ENCODE data around the gene MLYCD. TPM values are rescaled to one million over a fixed set of nuclear protein-coding genes. Genes with fewer than 3 reads are reported as not detected.

MLYCD gene
- total RNA-seq, 1 donor from 2014 or later, result 7.1 TPM

DNA sequence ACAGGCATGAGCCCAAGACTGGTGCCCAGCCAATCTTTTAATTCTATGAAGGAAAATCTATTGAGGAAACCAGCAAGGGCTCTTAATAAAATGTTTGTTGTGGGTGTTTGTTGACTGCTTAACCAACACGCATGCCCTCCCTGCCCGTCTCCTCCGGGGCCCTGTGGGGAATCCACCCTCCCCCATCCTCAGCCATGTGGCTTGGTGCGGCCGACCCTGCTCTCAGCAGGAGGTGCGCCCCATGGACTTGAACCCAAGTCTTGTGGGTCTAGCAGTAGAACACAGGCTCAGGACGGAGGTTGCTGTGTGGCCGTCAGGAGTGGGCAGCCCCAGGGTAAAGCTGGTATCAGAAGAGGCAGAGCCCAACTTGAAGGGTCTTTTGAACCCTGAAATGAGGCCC lies 45.1 kb upstream of the MLYCD start:
- Mint-ChIP-seq H3K36me3 (no peaks in the 10 kb centered on the region), H3K27ac (no peak overlapping the region), H3K4me3 (no peak overlapping the region), H3K27me3 (peaks cover 8% of the 10 kb centered on the region), H3K9me3 (no peaks in the 10 kb centered on the region), H3K4me1 (ENCODE audit: unreplicated experiment) (peaks cover 4% of the 10 kb centered on the region)
- TF ChIP-seq, protein P1, sequence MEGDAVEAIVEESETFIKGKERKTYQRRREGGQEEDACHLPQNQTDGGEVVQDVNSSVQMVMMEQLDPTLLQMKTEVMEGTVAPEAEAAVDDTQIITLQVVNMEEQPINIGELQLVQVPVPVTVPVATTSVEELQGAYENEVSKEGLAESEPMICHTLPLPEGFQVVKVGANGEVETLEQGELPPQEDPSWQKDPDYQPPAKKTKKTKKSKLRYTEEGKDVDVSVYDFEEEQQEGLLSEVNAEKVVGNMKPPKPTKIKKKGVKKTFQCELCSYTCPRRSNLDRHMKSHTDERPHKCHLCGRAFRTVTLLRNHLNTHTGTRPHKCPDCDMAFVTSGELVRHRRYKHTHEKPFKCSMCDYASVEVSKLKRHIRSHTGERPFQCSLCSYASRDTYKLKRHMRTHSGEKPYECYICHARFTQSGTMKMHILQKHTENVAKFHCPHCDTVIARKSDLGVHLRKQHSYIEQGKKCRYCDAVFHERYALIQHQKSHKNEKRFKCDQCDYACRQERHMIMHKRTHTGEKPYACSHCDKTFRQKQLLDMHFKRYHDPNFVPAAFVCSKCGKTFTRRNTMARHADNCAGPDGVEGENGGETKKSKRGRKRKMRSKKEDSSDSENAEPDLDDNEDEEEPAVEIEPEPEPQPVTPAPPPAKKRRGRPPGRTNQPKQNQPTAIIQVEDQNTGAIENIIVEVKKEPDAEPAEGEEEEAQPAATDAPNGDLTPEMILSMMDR (conservative IDR thresholded peaks at IDR 0.05), result no peak
- no peak for DNase-seq (ENCODE audit: extremely low spot score, unreplicated experiment)

DNA sequence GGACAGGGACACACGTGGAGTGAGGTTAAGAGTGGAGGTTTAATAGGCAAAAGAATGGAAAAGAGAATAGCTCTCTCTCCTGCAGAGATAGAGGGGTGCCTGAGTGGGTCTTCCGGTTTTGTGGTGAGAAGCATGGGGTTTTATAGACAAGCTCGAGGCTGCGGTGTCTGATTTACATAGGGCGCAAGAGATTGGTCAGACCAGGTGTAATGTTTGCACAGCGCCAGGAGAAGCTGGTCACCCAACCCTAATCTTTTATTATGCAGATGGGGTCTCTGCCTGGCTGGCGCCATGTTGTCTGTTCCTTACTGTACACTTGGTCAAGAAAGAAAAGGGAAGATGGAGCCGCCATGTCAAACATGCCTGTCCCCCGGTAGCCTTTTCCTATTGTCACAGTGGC lies 44.5 kb upstream of the MLYCD start:
- H3K4me1 Mint-ChIP-seq (ENCODE audit: unreplicated experiment), result peaks cover 4% of the 10 kb centered on the region
- H3K36me3 Mint-ChIP-seq, result no peaks in the 10 kb centered on the region
- TF ChIP-seq, protein P1 (conservative IDR thresholded peaks at IDR 0.05), result no peak
- peaks cover 8% of the 10 kb centered on the region for H3K27me3 Mint-ChIP-seq
- H3K4me3 Mint-ChIP-seq, result no peak overlapping the region
- no peaks in the 10 kb centered on the region for H3K9me3 Mint-ChIP-seq
- DNase-seq (ENCODE audit: extremely low spot score, unreplicated experiment), result no peak
- H3K27ac Mint-ChIP-seq, result no peak overlapping the region

DNA sequence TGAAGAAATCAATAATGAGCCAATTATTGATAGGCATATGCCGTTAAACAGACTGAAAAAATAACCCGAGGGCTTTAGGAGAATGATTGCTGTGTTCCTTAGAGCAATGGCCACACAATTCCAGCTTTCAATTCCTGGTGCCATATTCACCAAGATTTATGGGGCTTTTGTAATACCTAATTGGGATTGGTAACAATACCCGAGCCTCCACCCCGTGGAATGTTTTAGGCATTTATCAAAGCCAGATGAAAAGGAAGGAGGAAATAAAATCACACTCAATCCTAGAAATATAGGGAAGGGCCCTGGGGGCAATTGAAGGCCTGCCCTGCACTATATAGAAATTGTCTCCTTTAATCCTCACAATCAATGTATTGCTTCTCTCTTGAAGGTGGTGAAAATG lies 42.1 kb upstream of the MLYCD start:
- Mint-ChIP-seq H3K4me3 (no peak overlapping the region), H3K27me3 (peaks cover 8% of the 10 kb centered on the region), H3K27ac (no peak overlapping the region), H3K36me3 (no peaks in the 10 kb centered on the region), H3K4me1 (ENCODE audit: unreplicated experiment) (peaks cover 4% of the 10 kb centered on the region), H3K9me3 (no peaks in the 10 kb centered on the region)
- no peak for DNase-seq (ENCODE audit: extremely low spot score, unreplicated experiment)
- TF ChIP-seq, protein P1 (conservative IDR thresholded peaks at IDR 0.05), result no peak

DNA sequence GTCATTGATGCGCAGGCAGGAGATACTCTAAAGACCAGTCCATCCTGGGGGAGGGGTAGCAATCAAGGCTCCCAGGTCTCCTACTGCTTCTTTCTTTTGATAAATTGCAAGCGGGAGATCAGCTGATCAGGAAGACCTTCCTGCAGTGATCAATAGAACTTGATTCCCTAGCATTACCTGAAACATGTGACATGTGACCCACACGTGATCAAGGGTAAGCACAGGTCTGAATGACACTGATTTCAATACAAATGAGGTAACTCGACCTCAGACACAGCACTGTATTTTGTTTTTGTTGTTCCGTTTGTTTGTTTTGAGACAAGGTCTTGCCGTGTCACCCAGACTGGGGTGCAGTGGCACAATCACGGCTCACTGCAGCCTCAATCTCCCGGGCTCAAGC lies 39.6 kb upstream of the MLYCD start:
- H3K4me3 Mint-ChIP-seq, result no peak overlapping the region
- H3K27me3 Mint-ChIP-seq, result peaks cover 7% of the 10 kb centered on the region
- no peak overlapping the region for H3K27ac Mint-ChIP-seq
- TF ChIP-seq, protein P1 (conservative IDR thresholded peaks at IDR 0.05), result no peak
- H3K36me3 Mint-ChIP-seq, result no peaks in the 10 kb centered on the region
- peaks cover 4% of the 10 kb centered on the region for H3K4me1 Mint-ChIP-seq (ENCODE audit: unreplicated experiment)
- DNase-seq (ENCODE audit: extremely low spot score, unreplicated experiment), result no peak
- no peaks in the 10 kb centered on the region for H3K9me3 Mint-ChIP-seq

DNA sequence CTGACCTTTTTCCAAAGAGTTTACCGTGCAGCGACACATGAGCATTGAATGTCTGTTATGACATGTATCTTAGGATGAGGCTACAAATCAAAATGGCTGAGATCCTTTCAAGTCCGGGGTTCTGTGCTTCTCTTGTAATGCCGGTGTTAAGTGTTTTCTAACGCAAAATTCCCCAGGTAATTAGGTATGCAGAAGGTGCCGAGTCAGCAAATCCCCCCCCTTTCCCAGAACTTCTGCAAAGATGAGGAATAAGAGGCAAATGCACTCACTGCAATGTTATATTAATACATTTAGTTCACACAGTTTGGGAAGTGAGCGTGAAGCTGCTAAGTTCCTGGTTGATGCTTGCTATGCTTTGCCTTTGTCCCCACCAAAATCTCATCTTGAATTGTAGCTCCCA lies 36.3 kb upstream of the MLYCD start:
- TF ChIP-seq, protein P1 (conservative IDR thresholded peaks at IDR 0.05), result no peak
- H3K9me3 Mint-ChIP-seq, result no peaks in the 10 kb centered on the region
- no peak overlapping the region for H3K27ac Mint-ChIP-seq
- no peak overlapping the region for H3K4me3 Mint-ChIP-seq
- H3K27me3 Mint-ChIP-seq, result peaks cover 13% of the 10 kb centered on the region
- DNase-seq (ENCODE audit: extremely low spot score, unreplicated experiment), result no peak
- no peaks in the 10 kb centered on the region for H3K4me1 Mint-ChIP-seq (ENCODE audit: unreplicated experiment)
- H3K36me3 Mint-ChIP-seq, result no peaks in the 10 kb centered on the region

DNA sequence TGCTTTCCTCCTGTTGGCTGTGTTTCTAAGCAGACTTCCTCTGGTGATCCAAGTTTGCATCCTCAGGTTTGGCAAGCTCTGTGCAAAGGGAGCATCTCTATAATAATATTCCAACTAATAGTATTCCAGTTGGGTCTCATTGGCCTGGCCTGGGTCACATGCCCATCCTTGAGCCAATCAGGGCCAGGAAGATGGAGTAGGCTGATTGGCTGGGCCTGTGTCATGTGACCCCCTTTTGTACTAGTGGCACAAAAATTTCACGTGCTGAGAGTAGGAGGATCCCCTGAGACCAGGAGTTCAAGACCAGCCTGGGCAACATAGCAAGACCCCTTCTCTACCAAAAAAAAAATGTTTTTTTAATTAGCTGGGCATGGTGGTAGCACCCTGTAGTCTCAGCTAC lies 35.2 kb upstream of the MLYCD start:
- Mint-ChIP-seq H3K27ac (no peak overlapping the region), H3K36me3 (no peaks in the 10 kb centered on the region), H3K9me3 (no peaks in the 10 kb centered on the region), H3K4me1 (ENCODE audit: unreplicated experiment) (no peaks in the 10 kb centered on the region), H3K27me3 (peaks cover 9% of the 10 kb centered on the region), H3K4me3 (no peak overlapping the region)
- TF ChIP-seq, protein P1 (conservative IDR thresholded peaks at IDR 0.05), result no peak
- DNase-seq (ENCODE audit: extremely low spot score, unreplicated experiment), result no peak
